Activated T-helper 1 cell treated with anti-CD3 and anti-CD28 coated beads, Interleukin-12 subunit alpha, Interleukin-12 subunit beta, Interleukin-2, Interleukin-4 antibody, amounts not matched to agents 30 ng/mL and 10 ng/mL and 1 ng/mL, durations not matched to agents 14 hours and 24 hours and 36 hours (primary cell): ENCODE data around the gene SLC30A1. TPM values are rescaled to one million over a fixed set of nuclear protein-coding genes. Genes with fewer than 3 reads are reported as not detected.

ENCODE experiments used
- DNase-seq: peaks from one replicate; pipeline ENCODE4 v3.0.0; 2021; ENCODE audit warnings: low spot score
- H3K27ac Mint-ChIP-seq: one replicate; pipeline ENCODE4 v1.8.0; 2021; ENCODE audit warnings: mild to moderate bottlenecking, mixed read lengths
- H3K27me3 Mint-ChIP-seq: one replicate; pipeline ENCODE4 v1.8.0; 2022; ENCODE audit warnings: mild to moderate bottlenecking, moderate library complexity, mixed read lengths; ENCODE audit not compliant: insufficient read depth
- H3K36me3 Mint-ChIP-seq: one replicate; pipeline ENCODE4 v1.8.0; 2021; ENCODE audit warnings: low read depth, mixed read lengths
- H3K4me1 Mint-ChIP-seq: one replicate; pipeline ENCODE4 v1.8.0; 2021; ENCODE audit warnings: low read depth, mixed read lengths
- H3K4me3 Mint-ChIP-seq: one replicate; pipeline ENCODE4 v1.8.0; 2021; ENCODE audit warnings: mild to moderate bottlenecking, moderate library complexity, mixed read lengths
- H3K9me3 Mint-ChIP-seq: one replicate; pipeline ENCODE4 v1.8.0; 2021; ENCODE audit warnings: mixed read lengths
- intact Hi-C: fragments of 100-400 bp; cut with micrococcal nuclease; formaldehyde crosslinking; loops from one replicate; pipeline ENCODE4 v1.15.1; 2024
- total RNA-seq: library from RNA; stranded (reverse); gene quantifications from 2 replicates; pipeline ENCODE4 v1.2.3, GENCODE V29; 2022

SLC30A1 gene
- total RNA-seq, 1 donor from 2014 or later = 12.0 TPM

GRCh38 chr1:211588711-211589110 lies 9.8 kb upstream of the SLC30A1 start:
- Mint-ChIP-seq H3K27ac (no peak overlapping the region), H3K9me3 (no peaks in the 10 kb centered on the region), H3K27me3 (peaks cover 12% of the 10 kb centered on the region), H3K4me1 (peaks cover 14% of the 10 kb centered on the region), H3K4me3 (no peak overlapping the region), H3K36me3 (peaks cover 2% of the 10 kb centered on the region)
- intact Hi-C loops = no loop called here
- no peak for DNase-seq

- H3K9me3 Mint-ChIP-seq = no peaks in the 10 kb centered on the region
- intact Hi-C loops = no loop called here
Observed at GRCh38 chr1:211587123-211587522, 8.2 kb upstream of the SLC30A1 start.

GRCh38 chr1:211586538-211586937 lies 7.6 kb upstream of the SLC30A1 start:
- Mint-ChIP-seq H3K9me3 (no peaks in the 10 kb centered on the region), H3K36me3 (no peaks in the 10 kb centered on the region), H3K27ac (no peak overlapping the region), H3K4me3 (no peak overlapping the region), H3K4me1 (peaks cover 13% of the 10 kb centered on the region), H3K27me3 (peaks cover 7% of the 10 kb centered on the region)
- DNase-seq = no peak
- intact Hi-C loops = no loop called here

More at GRCh38 chr1:211587123-211587522, 8.2 kb upstream of the SLC30A1 start:
- Mint-ChIP-seq H3K27ac (no peak overlapping the region), H3K36me3 (no peaks in the 10 kb centered on the region), H3K4me3 (no peak overlapping the region), H3K27me3 (peaks cover 9% of the 10 kb centered on the region), H3K4me1 (peaks cover 11% of the 10 kb centered on the region)
- no peak for DNase-seq

- intact Hi-C loops = no loop called here
- peaks cover 19% of the 10 kb centered on the region for H3K4me1 Mint-ChIP-seq
- no peak overlapping the region for H3K27ac Mint-ChIP-seq
- peaks cover 7% of the 10 kb centered on the region for H3K27me3 Mint-ChIP-seq
- H3K9me3 Mint-ChIP-seq = no peaks in the 10 kb centered on the region
- H3K4me3 Mint-ChIP-seq = no peak overlapping the region
- no peak for DNase-seq
- no peaks in the 10 kb centered on the region for H3K36me3 Mint-ChIP-seq
Observed at GRCh38 chr1:211583011-211583992, 4.3 kb upstream of the SLC30A1 start.

GRCh38 chr1:211581526-211581925 lies 2.6 kb upstream of the SLC30A1 start:
- intact Hi-C loops = no loop called here
- Mint-ChIP-seq H3K4me3 (no peak overlapping the region), H3K36me3 (peaks cover 3% of the 10 kb centered on the region), H3K27me3 (peaks cover 6% of the 10 kb centered on the region), H3K4me1 (peaks cover 29% of the 10 kb centered on the region), H3K27ac (no peak overlapping the region), H3K9me3 (no peaks in the 10 kb centered on the region)
- no peak for DNase-seq

- no peak for DNase-seq
- Mint-ChIP-seq H3K27ac (peak overlapping the region; percentile 29), H3K4me1 (peaks cover 39% of the 10 kb centered on the region), H3K27me3 (peaks cover 6% of the 10 kb centered on the region), H3K36me3 (peaks cover 10% of the 10 kb centered on the region), H3K4me3 (peak overlapping the region; percentile 80), H3K9me3 (no peaks in the 10 kb centered on the region)
- intact Hi-C loops = no loop called here
Observed at GRCh38 chr1:211580303-211580687, 1.3 kb upstream of the SLC30A1 start.

- peak overlapping the region; percentile 53 for H3K27ac Mint-ChIP-seq
- intact Hi-C loops = loop anchor here (1.0 to 10.0 kb wide), 15 partner anchors 9 to 1278 kb away; partner anchors contain the start of genes DTL, FLVCR1, INTS7 and LPGAT1
- peaks cover 14% of the 10 kb centered on the region for H3K36me3 Mint-ChIP-seq
- H3K27me3 Mint-ChIP-seq = peaks cover 6% of the 10 kb centered on the region
- H3K4me3 Mint-ChIP-seq = peak overlapping the region; percentile 80
- H3K4me1 Mint-ChIP-seq = peaks cover 40% of the 10 kb centered on the region
- H3K9me3 Mint-ChIP-seq = no peaks in the 10 kb centered on the region
- no peak for DNase-seq
Observed at GRCh38 chr1:211579440-211580302, 710 bp upstream of the SLC30A1 start.

GRCh38 chr1:211577819-211578639 lies 932 bp downstream of the SLC30A1 start:
- intact Hi-C loops = loop anchor here (2.0 to 10.0 kb wide), 8 partner anchors 29 to 1279 kb away; partner anchors contain the start of genes FLVCR1 and LPGAT1
- peak overlapping the region; percentile 94 for H3K4me3 Mint-ChIP-seq
- H3K9me3 Mint-ChIP-seq = no peaks in the 10 kb centered on the region
- H3K27me3 Mint-ChIP-seq = no peaks in the 10 kb centered on the region
- H3K27ac Mint-ChIP-seq = peak overlapping the region; percentile 88
- H3K4me1 Mint-ChIP-seq = peaks cover 49% of the 10 kb centered on the region
- DNase-seq = peak; percentile 69
- H3K36me3 Mint-ChIP-seq = peaks cover 23% of the 10 kb centered on the region

GRCh38 chr1:211577277-211577818 lies 1.6 kb downstream of the SLC30A1 start:
- no peaks in the 10 kb centered on the region for H3K9me3 Mint-ChIP-seq
- DNase-seq = no peak
- intact Hi-C loops = loop anchor here (2.0 to 10.0 kb wide), 6 partner anchors 29 to 1280 kb away; partner anchors contain the start of genes FLVCR1 and LPGAT1
- peak overlapping the region; percentile 44 for H3K27ac Mint-ChIP-seq
- peaks cover 25% of the 10 kb centered on the region for H3K36me3 Mint-ChIP-seq
- no peaks in the 10 kb centered on the region for H3K27me3 Mint-ChIP-seq
- H3K4me3 Mint-ChIP-seq = peak overlapping the region; percentile 94
- H3K4me1 Mint-ChIP-seq = peaks cover 51% of the 10 kb centered on the region

- Mint-ChIP-seq H3K36me3 (peaks cover 28% of the 10 kb centered on the region), H3K4me1 (peaks cover 51% of the 10 kb centered on the region), H3K4me3 (peak overlapping the region; percentile 94), H3K27ac (no peak overlapping the region), H3K27me3 (no peaks in the 10 kb centered on the region), H3K9me3 (no peaks in the 10 kb centered on the region)
- intact Hi-C loops = loop anchor here (2.0 to 10.0 kb wide), 6 partner anchors 30 to 1281 kb away; partner anchors contain the start of genes FLVCR1 and LPGAT1
- DNase-seq = no peak
Observed at GRCh38 chr1:211576717-211577116, 2.2 kb downstream of the SLC30A1 start.

- peaks cover 58% of the 10 kb centered on the region for H3K4me1 Mint-ChIP-seq
- no peak for DNase-seq
- intact Hi-C loops = loop anchor here (5.0 to 10.0 kb wide), 4 partner anchors 157 to 1283 kb away; partner anchors contain the start of genes FLVCR1 and LPGAT1
Observed at GRCh38 chr1:211574705-211575104, 4.3 kb downstream of the SLC30A1 start.

More at GRCh38 chr1:211574705-211575104, 4.3 kb downstream of the SLC30A1 start:
- Mint-ChIP-seq H3K4me3 (no peak overlapping the region), H3K27ac (no peak overlapping the region), H3K36me3 (peaks cover 30% of the 10 kb centered on the region), H3K27me3 (peaks cover 4% of the 10 kb centered on the region), H3K9me3 (no peaks in the 10 kb centered on the region)
